K562 (cell line): ENCODE results near the gene RINL. TPM values are rescaled to one million over a fixed set of nuclear protein-coding genes. Genes with fewer than 3 reads are reported as not detected.

ENCODE experiments used
- ARID2 ChIP-seq: fragments of 450-650 bp; IDR thresholded peaks from 2 replicates; pipeline ENCODE4 v1.6.1; 2017; ENCODE audit warnings: antibody characterized with exemption, mild to moderate bottlenecking
- EHMT2 ChIP-seq: fragments of 450-650 bp; IDR thresholded peaks from 2 replicates; pipeline ENCODE4 v1.6.1; 2018; ENCODE audit warnings: antibody characterized with exemption
- ESRRA ChIP-seq: fragments of 450-650 bp; IDR thresholded peaks from 2 replicates; pipeline ENCODE4 v1.6.1; 2014; ENCODE audit warnings: low read depth, mild to moderate bottlenecking, moderate library complexity, borderline replicate concordance
- ETV5 ChIP-seq: sonication (generic); formaldehyde crosslinking; IDR thresholded peaks from 2 replicates; pipeline ENCODE4 v1.4.0; 2020; ENCODE audit warnings: low read depth, mild to moderate bottlenecking, missing genetic modification reagents
- MEF2A ChIP-seq: IDR thresholded peaks from 2 replicates; pipeline ENCODE4 v1.6.1; 2011; ENCODE audit warnings: low read depth, mild to moderate bottlenecking, low read length, moderate library complexity; ENCODE audit not compliant: control insufficient read depth
- MYBL2 ChIP-seq, 2 experiments: fragments of 450-650 bp in 1 of 2; sonication (generic) in 1 of 2; formaldehyde crosslinking in 1 of 2; IDR thresholded peaks; 2 replicates each; pipeline versions ENCODE4 v1.6.1 to v1.8.1; 2017 to 2022; ENCODE audit warnings: borderline replicate concordance in 1 of 2, inconsistent platforms in 1 of 2, low read depth in 1 of 2, mild to moderate bottlenecking in 1 of 2, missing genetic modification reagents in 1 of 2, moderate library complexity in 1 of 2
- MYNN ChIP-seq, 2 experiments: sonication (generic); formaldehyde crosslinking in 1 of 2; IDR thresholded peaks; 2 replicates each; pipeline versions ENCODE4 v1.5.0 to v1.6.1; 2016 to 2020; ENCODE audit warnings: antibody characterized with exemption in 1 of 2, missing genetic modification reagents in 1 of 2
- NFE2L1 ChIP-seq: fragments of 450-650 bp; IDR thresholded peaks from 2 replicates; pipeline ENCODE4 v1.6.1; 2016; ENCODE audit warnings: missing genetic modification characterization, low read depth, mild to moderate bottlenecking, missing compliant biosample characterization, moderate library complexity, borderline replicate concordance
- PCBP2 ChIP-seq: fragments of 200-400 bp; formaldehyde crosslinking; IDR thresholded peaks from 2 replicates; pipeline ENCODE4 v1.6.1; 2018; ENCODE audit warnings: low read length, low read depth, mild to moderate bottlenecking, moderate library complexity; ENCODE audit not compliant: poor library complexity, severe bottlenecking
- PTRF ChIP-seq: fragments of 450-650 bp; IDR thresholded peaks from 2 replicates; pipeline ENCODE4 v1.6.1; 2016; ENCODE audit warnings: mild to moderate bottlenecking, missing genetic modification characterization, missing compliant biosample characterization
- SAFB ChIP-seq: fragments of 200-400 bp; formaldehyde crosslinking; IDR thresholded peaks from 2 replicates; pipeline ENCODE4 v1.6.1; 2017; ENCODE audit warnings: low read depth, low read length, borderline replicate concordance
- SRSF7 ChIP-seq: fragments of 200-400 bp; formaldehyde crosslinking; optimal IDR thresholded peaks from 2 replicates; pipeline ENCODE3; 2017; ENCODE audit warnings: mild to moderate bottlenecking, low read depth, low read length
- TCF7L2 ChIP-seq: fragments of 150-350 bp; IDR thresholded peaks from 2 replicates; pipeline ENCODE4 v1.6.1; 2016; ENCODE audit warnings: low read depth, mild to moderate bottlenecking, low read length, moderate library complexity
- ZBTB8A ChIP-seq: fragments of 450-650 bp; IDR thresholded peaks from 2 replicates; pipeline ENCODE4 v1.6.1; 2018; ENCODE audit warnings: mild to moderate bottlenecking, moderate library complexity; ENCODE audit not compliant: partially characterized antibody
- ZNF134 ChIP-seq: fragments of 250-450 bp; sonication (Bioruptor Pico); conservative IDR thresholded peaks from 2 replicates; pipeline ENCODE4 v1.4.0; 2020
- ZNF175 ChIP-seq: fragments of 200-800 bp; sonication (Bioruptor generic); IDR thresholded peaks from 2 replicates; pipeline ENCODE4 v1.6.1; 2016; ENCODE audit warnings: low read depth, mild to moderate bottlenecking, missing genetic modification characterization, missing compliant biosample characterization
- ZNF57 ChIP-seq: fragments of 450-650 bp; formaldehyde crosslinking; IDR thresholded peaks from 2 replicates; pipeline ENCODE4 v1.4.0; 2020; ENCODE audit warnings: mild to moderate bottlenecking, moderate library complexity
- polyA plus RNA-seq, 8 experiments: library from polyadenylated mRNA; depleted of rRNA in 4 of 8; stranded (reverse) in 5 of 8; unstranded in 3 of 8; fragments of >200 nt; fragmentation: Nextera tagmentation in 2 of 8; fragmentation: Illumina TruSeq in 1 of 8; extraction: Ambion mirVana in 2 of 8; extraction: Trizol in 1 of 8; gene quantifications; 2 replicates each; pipeline versions ENCODE4 v1.2.1 to v1.2.3, GENCODE V29; 2011 to 2014; ENCODE audit warnings: inconsistent platforms in 1 of 8, missing spikeins in 1 of 8
- total RNA-seq, 7 experiments: library from RNA; depleted of rRNA in 6 of 7; stranded (reverse); fragments of >200 nt in 6 of 7; fragmentation: Illumina TruSeq in 2 of 7; extraction: Trizol in 2 of 7; gene quantifications; 2 replicates each; pipeline versions ENCODE4 v1.2.1 to v1.2.3, GENCODE V29; 2011 to 2021; ENCODE audit warnings: low replicate concordance in 1 of 7
- TF ChIP-seq, protein P1 (sequence below): IDR thresholded peaks from 2 replicates; pipeline ENCODE4 v1.6.1; 2011; ENCODE audit not compliant: insufficient read length; ENCODE audit errors: extremely low read depth
- TF ChIP-seq, protein P2 (sequence below): fragments of 450-650 bp; formaldehyde crosslinking; IDR thresholded peaks from 2 replicates; pipeline ENCODE4 v1.4.0; 2022; ENCODE audit warnings: missing genetic modification characterization
- TF ChIP-seq, protein P3 (sequence below), 2 experiments: fragments of 150-350 bp in 1 of 2; IDR thresholded peaks; 2 replicates each; pipeline ENCODE4 v1.6.1; 2012 to 2016; ENCODE audit warnings: low read depth in 2 of 2, low read length in 2 of 2, mild to moderate bottlenecking in 1 of 2, moderate library complexity in 1 of 2
- TF ChIP-seq, protein P4 (sequence below), 2 experiments: fragments of 450-650 bp in 1 of 2; sonication (generic) in 1 of 2; formaldehyde crosslinking; conservative IDR thresholded peaks; 2 replicates each; pipeline versions ENCODE4 v1.4.0 to v1.8.1; 2020 to 2022; ENCODE audit warnings: mild to moderate bottlenecking in 1 of 2, missing genetic modification reagents in 1 of 2

RINL gene
- total and polyA plus RNA-seq, 9 of the 15 experiments (the other 6 are each of a cell fraction or from before 2014, with no cell fraction given), result 0.82 to 10.9 (median 4.9) TPM

DNA sequence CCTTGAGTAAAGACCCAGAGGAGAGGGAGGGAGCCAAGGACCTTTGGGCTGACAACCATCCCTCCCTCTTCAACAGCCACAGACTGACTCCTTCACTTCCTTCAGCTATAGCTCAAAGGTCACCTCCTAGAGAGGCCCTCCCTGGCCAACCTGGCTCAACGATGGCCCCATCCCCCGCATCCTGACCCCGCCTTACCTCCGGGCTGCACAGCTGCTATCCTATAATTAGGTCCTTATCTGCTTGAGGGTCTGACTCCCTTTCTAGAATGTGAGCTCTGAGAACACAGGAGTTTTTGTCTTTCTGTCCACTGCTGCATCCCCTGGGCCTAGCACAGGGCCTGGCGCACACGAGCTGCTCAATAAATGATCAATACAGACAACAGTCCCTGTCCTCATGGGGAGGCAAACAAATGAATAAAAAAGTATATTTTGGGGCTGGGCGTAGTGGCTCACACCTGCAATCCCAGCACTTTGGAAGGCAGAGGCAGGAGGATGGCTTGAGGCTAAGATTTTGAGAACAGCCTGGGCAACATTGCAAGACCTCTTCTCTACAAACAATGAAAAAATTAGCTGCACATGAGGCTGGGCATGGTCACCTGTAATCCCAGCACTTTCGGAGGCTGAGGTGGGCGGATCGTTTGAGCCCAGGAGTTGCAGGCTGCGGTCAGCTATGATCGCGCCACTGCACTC is 58.7 kb downstream of the RINL start (continued):
- peak; percentile 98 for TF ChIP-seq MEF2A
- 0 out of 2 replicates have a peak, but pooled peaks have one; percentile 38 for TF ChIP-seq ZNF175
- no peak for TF ChIP-seq NFE2L1 (tag)
- TF ChIP-seq TCF7L2, result no peak
- no peak for TF ChIP-seq ZNF134 (CRISPR knock-in tag)
- TF ChIP-seq, protein P1, sequence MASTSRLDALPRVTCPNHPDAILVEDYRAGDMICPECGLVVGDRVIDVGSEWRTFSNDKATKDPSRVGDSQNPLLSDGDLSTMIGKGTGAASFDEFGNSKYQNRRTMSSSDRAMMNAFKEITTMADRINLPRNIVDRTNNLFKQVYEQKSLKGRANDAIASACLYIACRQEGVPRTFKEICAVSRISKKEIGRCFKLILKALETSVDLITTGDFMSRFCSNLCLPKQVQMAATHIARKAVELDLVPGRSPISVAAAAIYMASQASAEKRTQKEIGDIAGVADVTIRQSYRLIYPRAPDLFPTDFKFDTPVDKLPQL, result no peak
- 0 out of 2 replicates have a peak, but pooled peaks have one; percentile 17 for TF ChIP-seq EHMT2
- TF ChIP-seq MYBL2 (IDR thresholded peaks at IDR 0.05; ENCODE audit: low read depth), result no peak
- TF ChIP-seq MYBL2 (CRISPR knock-in tag; IDR thresholded peaks at IDR 0.05; ENCODE audit: borderline replicate concordance), result no peak
- TF ChIP-seq ESRRA, result peak; percentile 98
- peak; percentile 91 for TF ChIP-seq ETV5 (CRISPR knock-in tag)
- no peak for TF ChIP-seq ARID2
- TF ChIP-seq, protein P2, sequence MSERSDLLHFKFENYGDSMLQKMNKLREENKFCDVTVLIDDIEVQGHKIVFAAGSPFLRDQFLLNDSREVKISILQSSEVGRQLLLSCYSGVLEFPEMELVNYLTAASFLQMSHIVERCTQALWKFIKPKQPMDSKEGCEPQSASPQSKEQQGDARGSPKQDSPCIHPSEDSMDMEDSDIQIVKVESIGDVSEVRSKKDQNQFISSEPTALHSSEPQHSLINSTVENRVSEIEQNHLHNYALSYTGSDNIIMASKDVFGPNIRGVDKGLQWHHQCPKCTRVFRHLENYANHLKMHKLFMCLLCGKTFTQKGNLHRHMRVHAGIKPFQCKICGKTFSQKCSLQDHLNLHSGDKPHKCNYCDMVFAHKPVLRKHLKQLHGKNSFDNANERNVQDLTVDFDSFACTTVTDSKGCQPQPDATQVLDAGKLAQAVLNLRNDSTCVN (CRISPR knock-in tag), result no peak
- no peak for TF ChIP-seq ZNF57 (CRISPR knock-in tag)
- TF ChIP-seq MYNN (IDR thresholded peaks at IDR 0.05), result peak; percentile 49; the same call in 1 of the 2 replicates
- TF ChIP-seq MYNN (CRISPR knock-in tag; IDR thresholded peaks at IDR 0.05), result no peak
- TF ChIP-seq, protein P3, sequence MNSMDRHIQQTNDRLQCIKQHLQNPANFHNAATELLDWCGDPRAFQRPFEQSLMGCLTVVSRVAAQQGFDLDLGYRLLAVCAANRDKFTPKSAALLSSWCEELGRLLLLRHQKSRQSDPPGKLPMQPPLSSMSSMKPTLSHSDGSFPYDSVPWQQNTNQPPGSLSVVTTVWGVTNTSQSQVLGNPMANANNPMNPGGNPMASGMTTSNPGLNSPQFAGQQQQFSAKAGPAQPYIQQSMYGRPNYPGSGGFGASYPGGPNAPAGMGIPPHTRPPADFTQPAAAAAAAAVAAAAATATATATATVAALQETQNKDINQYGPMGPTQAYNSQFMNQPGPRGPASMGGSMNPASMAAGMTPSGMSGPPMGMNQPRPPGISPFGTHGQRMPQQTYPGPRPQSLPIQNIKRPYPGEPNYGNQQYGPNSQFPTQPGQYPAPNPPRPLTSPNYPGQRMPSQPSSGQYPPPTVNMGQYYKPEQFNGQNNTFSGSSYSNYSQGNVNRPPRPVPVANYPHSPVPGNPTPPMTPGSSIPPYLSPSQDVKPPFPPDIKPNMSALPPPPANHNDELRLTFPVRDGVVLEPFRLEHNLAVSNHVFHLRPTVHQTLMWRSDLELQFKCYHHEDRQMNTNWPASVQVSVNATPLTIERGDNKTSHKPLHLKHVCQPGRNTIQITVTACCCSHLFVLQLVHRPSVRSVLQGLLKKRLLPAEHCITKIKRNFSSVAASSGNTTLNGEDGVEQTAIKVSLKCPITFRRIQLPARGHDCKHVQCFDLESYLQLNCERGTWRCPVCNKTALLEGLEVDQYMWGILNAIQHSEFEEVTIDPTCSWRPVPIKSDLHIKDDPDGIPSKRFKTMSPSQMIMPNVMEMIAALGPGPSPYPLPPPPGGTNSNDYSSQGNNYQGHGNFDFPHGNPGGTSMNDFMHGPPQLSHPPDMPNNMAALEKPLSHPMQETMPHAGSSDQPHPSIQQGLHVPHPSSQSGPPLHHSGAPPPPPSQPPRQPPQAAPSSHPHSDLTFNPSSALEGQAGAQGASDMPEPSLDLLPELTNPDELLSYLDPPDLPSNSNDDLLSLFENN (IDR thresholded peaks at IDR 0.05; ENCODE audit: low read depth in 2 of 2, low read length in 2 of 2), result 0 out of 4 replicates have a peak, but pooled peaks of 1 of the 2 experiments have one; percentile 26
- no peak for TF ChIP-seq PCBP2
- TF ChIP-seq, protein P4, sequence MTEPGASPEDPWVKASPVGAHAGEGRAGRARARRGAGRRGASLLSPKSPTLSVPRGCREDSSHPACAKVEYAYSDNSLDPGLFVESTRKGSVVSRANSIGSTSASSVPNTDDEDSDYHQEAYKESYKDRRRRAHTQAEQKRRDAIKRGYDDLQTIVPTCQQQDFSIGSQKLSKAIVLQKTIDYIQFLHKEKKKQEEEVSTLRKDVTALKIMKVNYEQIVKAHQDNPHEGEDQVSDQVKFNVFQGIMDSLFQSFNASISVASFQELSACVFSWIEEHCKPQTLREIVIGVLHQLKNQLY (CRISPR knock-in tag; conservative IDR thresholded peaks at IDR 0.05), result no peak
- TF ChIP-seq ZBTB8A, result no peak
- no peak for TF ChIP-seq PTRF (tag)
- no peak for TF ChIP-seq SAFB
- TF ChIP-seq SRSF7, result no peak
